ENCODE data around the gene ITGAL.

ITGAL gene

DNA sequence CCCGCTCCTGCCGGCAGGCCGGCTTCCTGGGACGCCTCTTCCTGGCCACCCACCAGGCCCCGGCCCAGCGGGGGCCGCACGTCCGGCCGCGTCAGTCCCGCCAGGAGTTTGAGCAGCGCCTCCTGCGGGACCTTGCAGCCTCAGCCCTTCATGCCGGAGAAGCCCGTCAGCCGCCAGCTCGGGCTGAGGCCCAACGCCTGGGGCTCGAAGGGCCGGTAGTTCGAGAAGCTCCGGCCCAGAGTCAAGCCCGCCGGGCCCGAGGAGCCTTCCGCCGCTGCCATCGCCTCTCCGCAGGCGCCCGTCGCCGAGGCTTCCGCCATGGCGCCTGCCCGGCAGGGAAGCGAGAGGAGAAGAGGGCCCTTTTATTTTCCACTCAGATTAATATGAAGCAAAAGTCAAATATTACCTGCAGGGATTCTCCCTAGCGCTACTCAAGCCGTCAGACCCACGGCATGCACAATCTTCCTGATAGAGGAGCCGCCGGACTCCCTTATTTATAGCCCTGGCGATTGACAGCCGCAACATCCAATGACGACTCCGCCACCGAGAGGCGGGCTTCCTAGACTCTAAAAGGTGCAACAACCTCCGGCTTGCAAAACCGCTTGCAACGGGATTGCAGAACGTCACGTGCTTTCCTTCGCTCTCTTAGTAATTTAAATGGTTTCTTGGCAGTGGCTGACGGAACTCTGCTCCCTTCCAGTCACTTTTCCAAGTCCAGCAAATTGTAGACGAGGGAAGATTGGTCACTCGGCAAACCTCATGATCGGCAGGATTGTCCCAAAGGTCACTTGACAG, 26.9 kb upstream of the ITGAL start, which contains the start of gene SEPHS2:
Gene SEPHS2, minus strand, starts transcription at position 467 of the 795 bp plus-strand sequence. Its CDS starts 147 bp downstream, at position 320.
- Histone ChIP-seq H3K36me3 (ENCODE audit: insufficient read depth, low read length) (peaks cover 25% of the 10 kb centered on the region), H3K9ac (ENCODE audit: low read length) (peak within 1 kb of the TSS; percentile 95), H3K79me2 (ENCODE audit: insufficient read depth, low read length) (peaks cover 9% of the 10 kb centered on the region), H2AFZ (ENCODE audit: low read length) (peak within 1 kb of the TSS; percentile 90), H4K20me1 (ENCODE audit: insufficient read depth, low read length) (no peaks in the 10 kb centered on the region), H3K4me2 (ENCODE audit: low read length) (peak within 1 kb of the TSS; percentile 84), H3K4me1 (ENCODE audit: insufficient read depth, low read length, severe bottlenecking) (peaks cover 36% of the 10 kb centered on the region), H3K9me2 (ENCODE audit: low read depth, low read length) (no peaks in the 10 kb centered on the region), H3K27me3 (ENCODE audit: insufficient read depth, low read length) (no peaks in the 10 kb centered on the region), H3K4me3 (ENCODE audit: low read depth, low read length, poor library complexity, severe bottlenecking) (peak within 1 kb of the TSS; percentile 92), H3F3A (ENCODE audit: insufficient read depth, low read length) (no peaks in the 10 kb centered on the region; the same call in 1 of the 2 replicates), H3K9me3 (ENCODE audit: low read length) (peaks cover 8% of the 10 kb centered on the region; the same call in 1 of the 2 replicates), H3K27ac (ENCODE audit: low read depth, low read length, poor library complexity, severe bottlenecking) (peak within 1 kb of the TSS; percentile 65)
- TF ChIP-seq EZH2 (IDR thresholded peaks at IDR 0.05; ENCODE audit: borderline replicate concordance, low read length) = no peak
- TF ChIP-seq, protein P1, sequence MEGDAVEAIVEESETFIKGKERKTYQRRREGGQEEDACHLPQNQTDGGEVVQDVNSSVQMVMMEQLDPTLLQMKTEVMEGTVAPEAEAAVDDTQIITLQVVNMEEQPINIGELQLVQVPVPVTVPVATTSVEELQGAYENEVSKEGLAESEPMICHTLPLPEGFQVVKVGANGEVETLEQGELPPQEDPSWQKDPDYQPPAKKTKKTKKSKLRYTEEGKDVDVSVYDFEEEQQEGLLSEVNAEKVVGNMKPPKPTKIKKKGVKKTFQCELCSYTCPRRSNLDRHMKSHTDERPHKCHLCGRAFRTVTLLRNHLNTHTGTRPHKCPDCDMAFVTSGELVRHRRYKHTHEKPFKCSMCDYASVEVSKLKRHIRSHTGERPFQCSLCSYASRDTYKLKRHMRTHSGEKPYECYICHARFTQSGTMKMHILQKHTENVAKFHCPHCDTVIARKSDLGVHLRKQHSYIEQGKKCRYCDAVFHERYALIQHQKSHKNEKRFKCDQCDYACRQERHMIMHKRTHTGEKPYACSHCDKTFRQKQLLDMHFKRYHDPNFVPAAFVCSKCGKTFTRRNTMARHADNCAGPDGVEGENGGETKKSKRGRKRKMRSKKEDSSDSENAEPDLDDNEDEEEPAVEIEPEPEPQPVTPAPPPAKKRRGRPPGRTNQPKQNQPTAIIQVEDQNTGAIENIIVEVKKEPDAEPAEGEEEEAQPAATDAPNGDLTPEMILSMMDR (IDR thresholded peaks at IDR 0.05; ENCODE audit: low read length) = peak; percentile 42; the same call in 1 of the 2 replicates

DNA sequence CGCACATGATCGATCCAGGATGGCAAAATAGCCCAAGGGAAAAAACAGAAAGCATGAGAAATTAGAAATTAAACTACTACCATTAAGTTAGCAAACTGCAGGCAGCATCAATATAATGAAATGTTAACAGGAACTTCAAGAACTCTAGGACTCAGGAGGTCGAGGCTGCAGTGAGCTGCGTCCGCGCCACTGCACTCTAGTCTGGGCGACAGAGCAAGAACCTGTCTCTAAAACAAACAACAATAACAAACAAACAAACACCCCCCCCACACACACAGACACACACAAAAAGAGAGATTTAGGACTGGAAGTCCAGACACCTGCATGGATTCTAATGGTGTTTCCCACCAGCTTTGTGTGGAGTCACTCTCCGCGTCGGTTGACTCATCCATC, 26.3 kb upstream of the ITGAL start:
- Histone ChIP-seq H3K9ac (ENCODE audit: low read length) (peak overlapping the region; percentile 95), H3K9me2 (ENCODE audit: low read depth, low read length) (no peaks in the 10 kb centered on the region), H3K4me3 (ENCODE audit: low read depth, low read length, poor library complexity, severe bottlenecking) (peak overlapping the region; percentile 92), H3K36me3 (ENCODE audit: insufficient read depth, low read length) (peaks cover 25% of the 10 kb centered on the region), H2AFZ (ENCODE audit: low read length) (peak overlapping the region; percentile 90), H4K20me1 (ENCODE audit: insufficient read depth, low read length) (no peaks in the 10 kb centered on the region), H3K4me2 (ENCODE audit: low read length) (peak overlapping the region; percentile 84), H3K27ac (ENCODE audit: low read depth, low read length, poor library complexity, severe bottlenecking) (peak overlapping the region; percentile 65), H3K79me2 (ENCODE audit: insufficient read depth, low read length) (peaks cover 9% of the 10 kb centered on the region), H3K4me1 (ENCODE audit: insufficient read depth, low read length, severe bottlenecking) (peaks cover 41% of the 10 kb centered on the region), H3F3A (ENCODE audit: insufficient read depth, low read length) (peaks cover 2% of the 10 kb centered on the region; the same call in 1 of the 2 replicates), H3K9me3 (ENCODE audit: low read length) (peaks cover 8% of the 10 kb centered on the region; the same call in 1 of the 2 replicates), H3K27me3 (ENCODE audit: insufficient read depth, low read length) (no peaks in the 10 kb centered on the region)
- TF ChIP-seq, protein P1 (IDR thresholded peaks at IDR 0.05; ENCODE audit: low read length) = no peak
- TF ChIP-seq EZH2 (IDR thresholded peaks at IDR 0.05; ENCODE audit: borderline replicate concordance, low read length) = no peak

DNA sequence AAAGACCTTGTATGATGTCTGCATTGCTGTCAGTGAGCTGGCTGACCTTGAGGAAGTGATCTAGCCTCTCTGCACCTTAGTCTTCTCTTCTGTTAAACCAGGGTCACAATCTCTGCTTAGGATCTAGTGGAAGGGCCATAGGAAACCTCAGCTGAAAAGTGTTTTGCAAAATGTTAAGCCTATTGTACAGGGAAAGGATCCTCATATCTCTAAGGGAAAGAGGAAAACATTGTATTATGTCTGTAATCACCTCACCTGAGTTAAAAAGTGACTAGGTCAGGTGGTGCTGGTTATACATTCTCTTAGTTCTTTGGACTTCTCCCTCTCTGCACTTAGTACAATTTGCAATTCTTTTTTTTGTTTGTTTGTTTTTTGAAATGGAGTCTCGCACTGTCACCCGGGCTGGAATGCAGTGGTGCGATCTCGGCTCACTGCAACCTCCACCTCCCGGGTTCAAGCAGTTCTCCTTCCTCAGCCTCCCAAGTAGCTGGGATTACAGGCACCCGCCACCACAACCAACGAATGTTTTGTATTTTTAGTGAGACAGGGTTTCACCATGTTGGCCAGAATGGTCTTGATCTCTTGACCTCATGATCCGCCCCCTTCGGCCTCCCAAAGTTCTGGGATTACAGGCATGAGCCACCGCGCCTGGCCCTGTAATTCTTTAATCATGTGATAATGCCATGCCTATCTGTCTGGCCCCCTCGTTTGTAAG, 24.9 kb upstream of the ITGAL start:
- H3K27ac ChIP-seq (ENCODE audit: low read depth, low read length, poor library complexity, severe bottlenecking) = no peak overlapping the region
- TF ChIP-seq, protein P1 (IDR thresholded peaks at IDR 0.05; ENCODE audit: low read length) = no peak
- TF ChIP-seq EZH2 (IDR thresholded peaks at IDR 0.05; ENCODE audit: borderline replicate concordance, low read length) = no peak
- peaks cover 6% of the 10 kb centered on the region; the same call in 1 of the 2 replicates for H3F3A ChIP-seq (ENCODE audit: insufficient read depth, low read length)
- H2AFZ ChIP-seq (ENCODE audit: low read length) = no peak overlapping the region
- H4K20me1 ChIP-seq (ENCODE audit: insufficient read depth, low read length) = no peaks in the 10 kb centered on the region
- peaks cover 8% of the 10 kb centered on the region; the same call in 1 of the 2 replicates for H3K9me3 ChIP-seq (ENCODE audit: low read length)
- peaks cover 48% of the 10 kb centered on the region for H3K4me1 ChIP-seq (ENCODE audit: insufficient read depth, low read length, severe bottlenecking)
- no peak overlapping the region for H3K4me3 ChIP-seq (ENCODE audit: low read depth, low read length, poor library complexity, severe bottlenecking)
- peaks cover 9% of the 10 kb centered on the region for H3K79me2 ChIP-seq (ENCODE audit: insufficient read depth, low read length)
- no peaks in the 10 kb centered on the region for H3K27me3 ChIP-seq (ENCODE audit: insufficient read depth, low read length)
- peaks cover 25% of the 10 kb centered on the region for H3K36me3 ChIP-seq (ENCODE audit: insufficient read depth, low read length)
- no peak overlapping the region for H3K9ac ChIP-seq (ENCODE audit: low read length)
- no peaks in the 10 kb centered on the region for H3K9me2 ChIP-seq (ENCODE audit: low read depth, low read length)
- no peak overlapping the region for H3K4me2 ChIP-seq (ENCODE audit: low read length)
